Left lung (tissue), 10 donors: ENCODE results near the gene MTREX. TPM values are rescaled to one million over a fixed set of nuclear protein-coding genes. Genes with fewer than 3 reads are reported as not detected.

Experiments
- ATAC-seq: fragments of 200-7000 bp; cut with Tn5 transposase; one replicate; pipeline ENCODE4 v1.9.1; 2020; ENCODE audit warnings: moderate library complexity
- DNase-seq, 4 donors: peaks; one replicate each; pipeline ENCODE4 v3.0.0-alpha.2; 2013 to 2020
- H3K27ac ChIP-seq, 2 donors: fragments of 200-600 bp; sonication (generic) in 1 of 2; one replicate each; pipeline versions ENCODE4 v1.5.0 to v1.8.0; 2020 to 2021
- H3K27me3 ChIP-seq, 2 donors: fragments of 200-600 bp; sonication (generic) in 1 of 2; one replicate each; pipeline versions ENCODE4 v1.5.0 to v1.8.0; 2020 to 2021
- H3K36me3 ChIP-seq, 2 donors: fragments of 200-600 bp; sonication (generic) in 1 of 2; one replicate each; pipeline versions ENCODE4 v1.5.0 to v1.8.0; 2020 to 2021
- H3K4me1 ChIP-seq, 2 donors: fragments of 200-600 bp; one replicate each; pipeline ENCODE4 v1.8.0; 2021
- H3K4me3 ChIP-seq, 2 donors: fragments of 200-600 bp; sonication (generic) in 1 of 2; one replicate each; pipeline versions ENCODE4 v1.5.0 to v1.8.0; 2020 to 2021; ENCODE audit warnings: mild to moderate bottlenecking in 1 of 2
- H3K9me3 ChIP-seq, 2 donors: fragments of 200-600 bp; sonication (generic) in 1 of 2; one replicate each; pipeline versions ENCODE4 v1.5.0 to v1.8.0; 2020 to 2021
- CTCF ChIP-seq, 2 donors: fragments of 200-600 bp; sonication (generic) in 1 of 2; IDR thresholded peaks; one replicate each; pipeline versions ENCODE4 v1.5.0 to v1.8.0; 2021; ENCODE audit warnings: antibody characterized with exemption in 2 of 2
- intact Hi-C, 2 donors: fragments of 100-400 bp; cut with DNase I; formaldehyde crosslinking; loops; one replicate each; pipeline versions ENCODE4 v1.11.2 to v1.14.2; 2022
- polyA plus RNA-seq, 6 donors: library from polyadenylated mRNA; unstranded; fragments of 120-200 nt; gene quantifications; one replicate each; pipeline ENCODE4 v1.2.1, GENCODE V29; 2013; ENCODE audit not compliant: insufficient read length in 6 of 6
- total RNA-seq, 2 donors: library from RNA; stranded (reverse); fragmentation: NEBNext Ultra II Directional; extraction: Animal tissue kit (Norgen Biotek cat#: 25700); gene quantifications; one replicate each; pipeline ENCODE4 v1.2.1, GENCODE V29; 2021
- donor health status: DM: no; HTN: yes; CAD: no.
- donor health status: DM: no; HTN: no; CAD: no.

MTREX gene
- total and polyA plus RNA-seq, 8 donors = 48.8 to 112 (median 87.6) TPM

GRCh38 chr5:55333017-55333416, 25.2 kb downstream of the MTREX start:
- intact Hi-C loops = loop anchor here in 1 of 2 donors (10.0 kb wide), 1 partner anchor 352 kb away; no protein-coding TSS in a partner anchor
- ATAC-seq (no peak), DNase-seq (no peak)
- H3K4me1 ChIP-seq = peaks cover 0 to under 1% of the 10 kb centered on the region in 2 donors
- H3K27me3 ChIP-seq = no peaks in the 10 kb centered on the region
- H3K4me3 ChIP-seq = no peak overlapping the region
- TF ChIP-seq CTCF (IDR thresholded peaks at IDR 0.05) = no peak
- peaks cover 0 to 61% of the 10 kb centered on the region in 2 donors for H3K36me3 ChIP-seq
- no peaks in the 10 kb centered on the region for H3K9me3 ChIP-seq
- H3K27ac ChIP-seq = no peak overlapping the region

- DNase-seq (no peak), ATAC-seq (no peak)
- Histone ChIP-seq H3K4me1 (peaks cover 0 to 8% of the 10 kb centered on the region in 2 donors), H3K27ac (no peak overlapping the region), H3K9me3 (no peaks in the 10 kb centered on the region), H3K27me3 (no peaks in the 10 kb centered on the region), H3K4me3 (no peak overlapping the region), H3K36me3 (peaks cover 0 to 53% of the 10 kb centered on the region in 2 donors)
- intact Hi-C loops = loop anchor here in 1 of 2 donors (10.0 kb wide), 1 partner anchor 351 kb away; no protein-coding TSS in a partner anchor
- TF ChIP-seq CTCF (IDR thresholded peaks at IDR 0.05) = no peak
Measured at GRCh38 chr5:55333811-55334210, 26.0 kb downstream of the MTREX start.

- intact Hi-C loops = loop anchor here in 1 of 2 donors (10.0 kb wide), 1 partner anchor 347 kb away; no protein-coding TSS in a partner anchor
- no peak for DNase-seq
- Histone ChIP-seq H3K9me3 (no peaks in the 10 kb centered on the region), H3K36me3 (peaks cover 0 to 32% of the 10 kb centered on the region in 2 donors), H3K27me3 (no peaks in the 10 kb centered on the region), H3K4me1 (peaks cover 0 to 11% of the 10 kb centered on the region in 2 donors), H3K4me3 (no peak overlapping the region), H3K27ac (no peak overlapping the region)
- no peak for ATAC-seq
- no peak for TF ChIP-seq CTCF (IDR thresholded peaks at IDR 0.05)
Measured at GRCh38 chr5:55338092-55338613, 30.4 kb downstream of the MTREX start.

- Histone ChIP-seq H3K36me3 (peaks cover 0 to 34% of the 10 kb centered on the region in 2 donors), H3K9me3 (no peaks in the 10 kb centered on the region), H3K4me1 (peaks cover 0 to 11% of the 10 kb centered on the region in 2 donors), H3K27ac (no peak overlapping the region), H3K4me3 (no peak overlapping the region), H3K27me3 (no peaks in the 10 kb centered on the region)
- intact Hi-C loops = loop anchor here in 1 of 2 donors (10.0 kb wide), 1 partner anchor 346 kb away; no protein-coding TSS in a partner anchor
- no peak for ATAC-seq
- TF ChIP-seq CTCF (IDR thresholded peaks at IDR 0.05) = no peak
- no peak for DNase-seq
Measured at GRCh38 chr5:55338810-55339243, 31.0 kb downstream of the MTREX start.

- Histone ChIP-seq H3K4me1 (peaks cover 0 to 10% of the 10 kb centered on the region in 2 donors), H3K36me3 (peaks cover 0 to 63% of the 10 kb centered on the region in 2 donors), H3K9me3 (no peaks in the 10 kb centered on the region), H3K27me3 (no peaks in the 10 kb centered on the region), H3K27ac (no peak overlapping the region), H3K4me3 (no peak overlapping the region)
- intact Hi-C loops = no loop called here
- DNase-seq = no peak
- TF ChIP-seq CTCF (IDR thresholded peaks at IDR 0.05) = no peak
- ATAC-seq = no peak
Measured at GRCh38 chr5:55343107-55343506, 35.3 kb downstream of the MTREX start.
